ENCODE data around the gene MYLK4. TPM values are rescaled to one million over a fixed set of nuclear protein-coding genes. Genes with fewer than 3 reads are reported as not detected.

Gene MYLK4
- total and polyA plus RNA-seq, 2 of the 13 experiments (the other 11 are each of a cell fraction or from before 2014, with no cell fraction given): 0.26 to 0.29 TPM

- no peak for TF ChIP-seq KAT7 (CRISPR knock-in tag; IDR thresholded peaks at IDR 0.05; ENCODE audit: borderline replicate concordance)
- TF ChIP-seq ZNF44 (CRISPR knock-in tag; IDR thresholded peaks at IDR 0.05): no peak
Observed at GRCh38 chr6:2725999-2726567, 24.6 kb downstream of the MYLK4 start (continued).

GRCh38 chr6:2725364-2725988 lies 25.2 kb downstream of the MYLK4 start:
- Histone ChIP-seq H3K27ac (ENCODE audit: extremely low read length, insufficient read depth, low read length) (no peak overlapping the region), H3K9ac (ENCODE audit: insufficient read depth, low read depth, low read length) (no peak overlapping the region), H3K4me3 (replicated peaks in 1 of 3; ENCODE audit: insufficient read depth in 1 of 3, low read depth in 2 of 3, low read length in 3 of 3) (no peak overlapping the region), H3K4me2 (ENCODE audit: low read depth, low read length) (no peak overlapping the region), H3K79me2 (ENCODE audit: insufficient read depth, low read length) (no peaks in the 10 kb centered on the region), H3K9me3 (ENCODE audit: low read length) (no peaks in the 10 kb centered on the region), H3K4me1 (ENCODE audit: insufficient read depth, low read length) (no peaks in the 10 kb centered on the region), H2AFZ (ENCODE audit: low read length) (no peak overlapping the region), H3K36me3 (replicated peaks in 1 of 2; ENCODE audit: control insufficient read depth in 1 of 2, insufficient read depth in 2 of 2, low read length in 2 of 2) (no peaks in the 10 kb centered on the region), H3K27me3 (ENCODE audit: control insufficient read depth in 1 of 2, insufficient read depth in 2 of 2, low read length in 2 of 2) (peaks cover 2 to 17% of the 10 kb centered on the region in 2 experiments; a peak in 3 of 5 replicates), H4K20me1 (ENCODE audit: insufficient read depth, low read length) (no peaks in the 10 kb centered on the region)
- DNase-seq (ENCODE audit: low spot score): no peak
- ChIA-PET POLR2A (no interaction called here), CTCF (ENCODE audit: low intra/inter-chr PET ratio, low total read pairs) (no interaction called here)
- 63% methylated on average over 8 of the region's 8 CpGs for WGBS (ENCODE audit: low lambda C conversion rate)
- in situ Hi-C loops (cut with HindIII; ENCODE audit: extremely low pct_ligation_motif_present, low pct_unique_long_range_greater_than_20kb): no loop called here
- intact Hi-C loops (cut with micrococcal nuclease; ENCODE audit: unreplicated experiment): no loop called here
- ATAC-seq: no peak
- BruUV-seq (replicated peaks): no TSS peak
- FAIRE-seq: no peak
- no peak for TF ChIP-seq BCLAF1 (IDR thresholded peaks at IDR 0.05)
- no peak for TF ChIP-seq NFE2L1 (CRISPR knock-in tag; IDR thresholded peaks at IDR 0.05; ENCODE audit: borderline replicate concordance)
- TF ChIP-seq ZNF556 (CRISPR knock-in tag; IDR thresholded peaks at IDR 0.05; ENCODE audit: borderline replicate concordance): no peak
- no peak for TF ChIP-seq ZNF616 (CRISPR knock-in tag; IDR thresholded peaks at IDR 0.05; ENCODE audit: low read depth)
- no peak for TF ChIP-seq ZNF496 (CRISPR knock-in tag; IDR thresholded peaks at IDR 0.05; ENCODE audit: insufficient replicate concordance)
- TF ChIP-seq BCL3 (CRISPR knock-in tag; IDR thresholded peaks at IDR 0.05): no peak
- TF ChIP-seq ATM (IDR thresholded peaks at IDR 0.05; ENCODE audit: borderline replicate concordance): no peak

Data from HepG2 (cell line).